Smooth muscle cell (in vitro differentiated cells): ENCODE data around the gene FMN1. TPM values are rescaled to one million over a fixed set of nuclear protein-coding genes. Genes with fewer than 3 reads are reported as not detected.
A peak's percentile ranks its signal among the peaks of the same experiment; 100 is the strongest.

Experiments
- DNase-seq: peaks from one replicate; lab custom pipeline; 2025; ENCODE audit not compliant: unreplicated experiment; lab: John Stamatoyannopoulos, UW
- H2AFZ ChIP-seq: fragments of 200-600 bp; sonication (generic); 2 replicates; pipeline ENCODE4 v1.6.0; 2016; ENCODE audit warnings: antibody characterized with exemption, low read depth, mild to moderate bottlenecking
- H3F3A ChIP-seq: fragments of 200-600 bp; sonication (generic); 2 replicates; pipeline ENCODE4 v1.6.0; 2017; ENCODE audit warnings: antibody characterized with exemption, low read depth
- H3K27ac ChIP-seq: fragments of 200-600 bp; sonication (generic); 2 replicates; pipeline ENCODE4 v1.5.1; 2016; ENCODE audit warnings: low read depth, mild to moderate bottlenecking
- H3K27me3 ChIP-seq: fragments of 200-600 bp; sonication (generic); 2 replicates; pipeline ENCODE4 v1.6.1; 2016; ENCODE audit warnings: low read depth, mild to moderate bottlenecking
- H3K36me3 ChIP-seq: fragments of 200-600 bp; sonication (generic); 2 replicates; pipeline ENCODE4 v1.5.1; 2016; ENCODE audit warnings: low read depth
- H3K4me1 ChIP-seq: fragments of 200-600 bp; sonication (generic); 2 replicates; pipeline ENCODE4 v1.5.1; 2016; ENCODE audit warnings: low read depth
- H3K4me2 ChIP-seq: fragments of 200-600 bp; sonication (generic); 2 replicates; pipeline ENCODE4 v1.6.0; 2016; ENCODE audit warnings: mild to moderate bottlenecking
- H3K4me3 ChIP-seq: fragments of 200-600 bp; sonication (generic); 2 replicates; pipeline ENCODE4 v1.5.1; 2016; ENCODE audit warnings: mild to moderate bottlenecking
- H3K79me2 ChIP-seq: fragments of 200-600 bp; sonication (generic); 2 replicates; pipeline ENCODE4 v1.6.0; 2016; ENCODE audit warnings: low read depth, mild to moderate bottlenecking
- H3K9ac ChIP-seq: fragments of 200-600 bp; sonication (generic); 2 replicates; pipeline ENCODE4 v1.6.0; 2016; ENCODE audit warnings: low read depth
- H3K9me3 ChIP-seq: fragments of 200-600 bp; sonication (generic); replicated peaks from 2 replicates; pipeline ENCODE4 v1.5.1; 2016; ENCODE audit warnings: low read depth
- H4K20me1 ChIP-seq: fragments of 200-600 bp; sonication (generic); 2 replicates; pipeline ENCODE4 v1.6.0; 2016; ENCODE audit warnings: low read depth
- WGBS: methylation state at CpG from one replicate; pipeline ENCODE4 v1.1.7; 2016; ENCODE audit warnings: low lambda C conversion rate; 5-methylcytosine and 5-hydroxymethylcytosine counted together
- polyA plus RNA-seq: library from polyadenylated mRNA; unstranded; fragments of >200 nt; fragmentation: Nextera tagmentation; extraction: Ambion mirVana; gene quantifications from 2 replicates; pipeline ENCODE4 v1.2.1, GENCODE V29; 2016
- total RNA-seq: library from RNA; depleted of rRNA; stranded (reverse); fragments of >200 nt; gene quantifications from 2 replicates; pipeline ENCODE4 v1.2.3, GENCODE V29; 2014
- TF ChIP-seq, protein P1 (sequence below): fragments of 200-600 bp; sonication (generic); IDR thresholded peaks from 2 replicates; pipeline ENCODE4 v1.5.1; 2017; ENCODE audit warnings: borderline replicate concordance, mild to moderate bottlenecking, antibody characterized with exemption; ENCODE audit not compliant: insufficient read depth, poor library complexity, severe bottlenecking

Gene FMN1
- total and polyA plus RNA-seq, 2 experiments from 2014 or later = 0.08 to 4.0 TPM

DNA sequence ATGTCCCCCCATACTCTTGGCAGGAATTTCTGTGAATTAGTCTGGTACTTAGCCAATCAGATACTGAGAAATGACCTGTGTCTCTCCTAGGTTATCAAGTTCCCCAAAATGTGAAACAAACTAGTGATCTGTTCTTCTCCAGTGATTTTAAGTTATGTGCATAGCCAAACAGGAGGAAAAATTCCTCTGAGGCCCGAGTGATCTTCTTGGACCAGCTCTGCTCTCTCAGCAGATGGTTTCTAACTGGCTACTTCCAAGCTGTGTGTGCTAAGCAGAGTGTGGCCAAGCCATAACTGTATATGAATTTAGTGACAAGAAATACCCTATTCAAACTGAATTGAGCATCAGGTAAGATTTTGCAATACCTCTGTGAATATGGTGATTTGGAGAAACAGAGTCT lies 387.2 kb downstream of the FMN1 start:
- H3K4me1 ChIP-seq = no peaks in the 10 kb centered on the region
- no peaks in the 10 kb centered on the region for H4K20me1 ChIP-seq
- TF ChIP-seq, protein P1, sequence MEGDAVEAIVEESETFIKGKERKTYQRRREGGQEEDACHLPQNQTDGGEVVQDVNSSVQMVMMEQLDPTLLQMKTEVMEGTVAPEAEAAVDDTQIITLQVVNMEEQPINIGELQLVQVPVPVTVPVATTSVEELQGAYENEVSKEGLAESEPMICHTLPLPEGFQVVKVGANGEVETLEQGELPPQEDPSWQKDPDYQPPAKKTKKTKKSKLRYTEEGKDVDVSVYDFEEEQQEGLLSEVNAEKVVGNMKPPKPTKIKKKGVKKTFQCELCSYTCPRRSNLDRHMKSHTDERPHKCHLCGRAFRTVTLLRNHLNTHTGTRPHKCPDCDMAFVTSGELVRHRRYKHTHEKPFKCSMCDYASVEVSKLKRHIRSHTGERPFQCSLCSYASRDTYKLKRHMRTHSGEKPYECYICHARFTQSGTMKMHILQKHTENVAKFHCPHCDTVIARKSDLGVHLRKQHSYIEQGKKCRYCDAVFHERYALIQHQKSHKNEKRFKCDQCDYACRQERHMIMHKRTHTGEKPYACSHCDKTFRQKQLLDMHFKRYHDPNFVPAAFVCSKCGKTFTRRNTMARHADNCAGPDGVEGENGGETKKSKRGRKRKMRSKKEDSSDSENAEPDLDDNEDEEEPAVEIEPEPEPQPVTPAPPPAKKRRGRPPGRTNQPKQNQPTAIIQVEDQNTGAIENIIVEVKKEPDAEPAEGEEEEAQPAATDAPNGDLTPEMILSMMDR = no peak
- 88% methylated on average over 1 of the region's 1 CpG for WGBS
- H3K9ac ChIP-seq = no peak overlapping the region
- H3K4me3 ChIP-seq = no peak overlapping the region
- no peaks in the 10 kb centered on the region for H3K9me3 ChIP-seq
- no peaks in the 10 kb centered on the region for H3K79me2 ChIP-seq
- no peak overlapping the region for H3K27ac ChIP-seq
- no peaks in the 10 kb centered on the region for H3K36me3 ChIP-seq
- DNase-seq = no peak
- no peak overlapping the region for H3K4me2 ChIP-seq
- H3K27me3 ChIP-seq = no peaks in the 10 kb centered on the region
- no peaks in the 10 kb centered on the region for H3F3A ChIP-seq
- H2AFZ ChIP-seq = no peak overlapping the region

GRCh38 chr15:32803631-32804030 lies 390.9 kb downstream of the FMN1 start:
- Histone ChIP-seq H3F3A (no peaks in the 10 kb centered on the region), H3K36me3 (no peaks in the 10 kb centered on the region), H3K27me3 (no peaks in the 10 kb centered on the region), H3K4me1 (peaks cover 4% of the 10 kb centered on the region), H3K4me3 (no peak overlapping the region), H3K4me2 (no peak overlapping the region), H4K20me1 (no peaks in the 10 kb centered on the region), H3K79me2 (no peaks in the 10 kb centered on the region), H3K9me3 (no peaks in the 10 kb centered on the region), H2AFZ (no peak overlapping the region), H3K27ac (no peak overlapping the region), H3K9ac (no peak overlapping the region)
- TF ChIP-seq, protein P1 = no peak
- no peak for DNase-seq
- WGBS = 98% methylated on average over 3 of the region's 3 CpGs

GRCh38 chr15:32802286-32802936 lies 392.1 kb downstream of the FMN1 start:
- Histone ChIP-seq H3K4me3 (no peak overlapping the region), H4K20me1 (no peaks in the 10 kb centered on the region), H3F3A (no peaks in the 10 kb centered on the region), H3K4me1 (peaks cover 4% of the 10 kb centered on the region), H3K36me3 (no peaks in the 10 kb centered on the region), H3K27me3 (no peaks in the 10 kb centered on the region), H3K79me2 (no peaks in the 10 kb centered on the region), H3K9me3 (no peaks in the 10 kb centered on the region), H3K27ac (peak overlapping the region; percentile 59), H2AFZ (no peak overlapping the region), H3K9ac (no peak overlapping the region), H3K4me2 (peak overlapping the region; percentile 60)
- TF ChIP-seq, protein P1 = no peak
- 29% methylated on average over 10 of the region's 10 CpGs for WGBS
- DNase-seq = no peak

DNA sequence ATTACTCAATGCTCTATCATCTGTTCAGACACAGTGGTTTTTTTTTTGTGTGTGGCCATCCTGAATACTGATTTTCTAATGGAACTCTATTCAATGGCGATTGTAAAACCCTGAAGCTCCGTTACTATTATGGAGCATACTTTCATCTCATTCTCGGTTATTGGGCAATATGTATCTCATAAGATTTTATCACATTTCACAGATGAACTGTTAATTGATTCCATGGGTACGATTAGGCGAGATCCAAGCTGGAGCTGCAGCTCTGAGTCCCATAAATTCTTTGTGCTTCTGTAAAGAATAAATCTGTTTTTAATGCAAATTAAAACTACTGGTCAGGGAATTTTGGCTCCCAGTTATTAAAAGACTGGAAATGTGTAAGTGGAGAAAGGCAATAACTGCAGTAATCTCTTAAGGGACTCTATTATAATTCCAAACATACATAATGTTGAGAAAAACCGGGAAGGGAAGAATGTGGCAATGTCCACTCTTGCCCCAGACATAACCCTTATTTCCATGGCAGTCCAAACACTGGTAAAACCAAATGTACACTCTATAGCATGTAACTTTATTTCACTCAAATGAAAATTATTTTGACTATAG lies 394.5 kb downstream of the FMN1 start:
- no peaks in the 10 kb centered on the region for H3K36me3 ChIP-seq
- TF ChIP-seq, protein P1 = no peak
- WGBS = 88% methylated on average over 6 of the region's 6 CpGs

More for the DNA sequence above, 394.5 kb downstream of the FMN1 start:
- H3K4me1 ChIP-seq = peaks cover 4% of the 10 kb centered on the region
- H3F3A ChIP-seq = no peaks in the 10 kb centered on the region
- no peak overlapping the region for H3K4me3 ChIP-seq
- no peak overlapping the region for H2AFZ ChIP-seq
- H3K27me3 ChIP-seq = no peaks in the 10 kb centered on the region
- no peak overlapping the region for H3K4me2 ChIP-seq
- H4K20me1 ChIP-seq = no peaks in the 10 kb centered on the region
- H3K27ac ChIP-seq = no peak overlapping the region
- no peak overlapping the region for H3K9ac ChIP-seq
- H3K79me2 ChIP-seq = no peaks in the 10 kb centered on the region
- H3K9me3 ChIP-seq = no peaks in the 10 kb centered on the region
- no peak for DNase-seq
